Choroid plexus epithelial cell (primary cell): ENCODE data around the gene KRI1.
"Not testable (repeated sequence)": the region's sequence is repeated elsewhere in the genome, so short reads cannot be mapped to it uniquely, and the experiment has no call there.

Experiments
- DNase-seq: peaks from one replicate; pipeline ENCODE4 v3.0.0-alpha.2; 2010; ENCODE audit warnings: low read depth
- H3K4me3 ChIP-seq: 2 replicates; pipeline ENCODE4 v1.5.1; 2011; ENCODE audit warnings: low read depth, mild to moderate bottlenecking, control low read depth, low read length, moderate library complexity
- CTCF ChIP-seq: conservative IDR thresholded peaks from 2 replicates; pipeline ENCODE4 v1.5.1; 2011; ENCODE audit warnings: low read depth, mild to moderate bottlenecking, control low read depth, inconsistent platforms, low read length, moderate library complexity

Gene KRI1

GRCh38 chr19:10543059-10543419 lies 22.8 kb downstream of the KRI1 start:
- DNase-seq = no peak
- no peak for TF ChIP-seq CTCF
- H3K4me3 ChIP-seq = no peak overlapping the region

GRCh38 chr19:10539016-10539415 lies 26.8 kb downstream of the KRI1 start:
- DNase-seq, H3K4me3 ChIP-seq: not testable (repeated sequence)

GRCh38 chr19:10538204-10538983 lies 27.4 kb downstream of the KRI1 start:
- no peak overlapping the region for H3K4me3 ChIP-seq
- TF ChIP-seq CTCF = no peak

GRCh38 chr19:10537668-10538067 lies 28.1 kb downstream of the KRI1 start:
- no peak for DNase-seq
- H3K4me3 ChIP-seq = no peak overlapping the region
- TF ChIP-seq CTCF = no peak

More at GRCh38 chr19:10538204-10538983, 27.4 kb downstream of the KRI1 start:
- no peak for DNase-seq

- H3K4me3 ChIP-seq = no peak overlapping the region
- DNase-seq = no peak
- TF ChIP-seq CTCF = no peak
Observed at GRCh38 chr19:10535613-10536012, 30.2 kb downstream of the KRI1 start.

GRCh38 chr19:10533646-10534386 lies 32.0 kb downstream of the KRI1 start:
- DNase-seq = peak; percentile 73
- H3K4me3 ChIP-seq = no peak overlapping the region
- TF ChIP-seq CTCF = no peak

- no peak for DNase-seq
- no peak overlapping the region for H3K4me3 ChIP-seq
- no peak for TF ChIP-seq CTCF
Observed at GRCh38 chr19:10532457-10532856, 33.4 kb downstream of the KRI1 start.

GRCh38 chr19:10526887-10527286 lies 38.9 kb downstream of the KRI1 start:
- not testable (repeated sequence) for DNase-seq, H3K4me3 ChIP-seq
